ENCODE results near the gene TSPAN1. TPM values are rescaled to one million over a fixed set of nuclear protein-coding genes. Genes with fewer than 3 reads are reported as not detected.
"Not testable (repeated sequence)": the region's sequence is repeated elsewhere in the genome, so short reads cannot be mapped to it uniquely, and the experiment has no call there.

TSPAN1 gene
- total RNA-seq, 4 donors from 2014 or later, result 1.0 to 11.0 (median 1.7) TPM

- ATAC-seq, result peak; percentile 82
- H3K27ac ChIP-seq, result no peak overlapping the region
- 0 to 33% methylated on average over 1 of the region's 6 CpGs for WGBS, 2 donors (ENCODE audit: low coverage in 1 of 2)
- H3K4me1 ChIP-seq, result peaks cover 0 to 9% (median 0%) of the 10 kb centered on the region in 3 donors
- H3K9me3 ChIP-seq, result no peaks in the 10 kb centered on the region
- TF ChIP-seq CTCF (IDR thresholded peaks at IDR 0.05), result peak; percentile 84 to 88 (median 87)
- no peak for TF ChIP-seq POLR2A (IDR thresholded peaks at IDR 0.05)
- H3K27me3 ChIP-seq, result no peaks in the 10 kb centered on the region
- H3K36me3 ChIP-seq, result peaks cover 0 to 23% of the 10 kb centered on the region in 2 donors
- H3K4me3 ChIP-seq, result no peak overlapping the region
These were observed 48.6 kb downstream of the TSPAN1 start for GRCh38 chr1:46223472-46223943.

GRCh38 chr1:46224966-46225365 is 50.1 kb downstream of the TSPAN1 start:
- TF ChIP-seq EP300 (IDR thresholded peaks at IDR 0.05), result no peak
- no peak for TF ChIP-seq POLR2A (IDR thresholded peaks at IDR 0.05)
- TF ChIP-seq POLR2AphosphoS5 (IDR thresholded peaks at IDR 0.05), result no peak
- no peak for TF ChIP-seq CTCF (IDR thresholded peaks at IDR 0.05)
- no peaks in the 10 kb centered on the region for H3K9me3 ChIP-seq
- peaks cover 0 to 9% (median 0%) of the 10 kb centered on the region in 3 donors for H3K4me1 ChIP-seq
- no peak overlapping the region for H3K27ac ChIP-seq
- H3K27me3 ChIP-seq, result no peaks in the 10 kb centered on the region
- peaks cover 0 to 18% of the 10 kb centered on the region in 2 donors for H3K36me3 ChIP-seq
- no peak overlapping the region for H3K4me3 ChIP-seq
- 63% methylated on average over 2 of the region's 4 CpGs; no CpG with 5 or more reads in 1 of the 2 donors for WGBS, 2 donors (ENCODE audit: low coverage in 1 of 2)
- no peak for ATAC-seq

GRCh38 chr1:46231231-46231630 is 56.3 kb downstream of the TSPAN1 start:
- 96 to 100% methylated on average over 3 of the region's 3 CpGs for WGBS, 2 donors (ENCODE audit: low coverage in 1 of 2)
- not testable (repeated sequence) for ATAC-seq, H3K27me3 ChIP-seq, H3K4me3 ChIP-seq, H3K9me3 ChIP-seq, H3K36me3 ChIP-seq, H3K4me1 ChIP-seq, H3K27ac ChIP-seq

Small RNAs within 50 kb of the gene (small RNA-seq; reads per million reads assigned to genes)
- gene AL672043.1, result 0 reads per million in 4 donors

Other genes starting within 250 kb of the TSPAN1 start
- 10 to 100 TPM; 21.7 to 34.7 (median 28.2) TPM for gene PIK3R3, start 42.5 kb upstream of the TSPAN1 start, total RNA-seq
- not detected for gene P3R3URF, start 1.4 kb downstream of the TSPAN1 start, total RNA-seq
- gene POMGNT1, start 23.3 kb downstream of the TSPAN1 start, total RNA-seq, result 10 to 100 TPM; 31.0 to 50.4 (median 38.2) TPM
- gene LURAP1, start 28.2 kb downstream of the TSPAN1 start, total RNA-seq, result 10 to 100 TPM in 2 of 4 donors, 1 to 10 TPM in 2; 6.7 to 16.2 (median 9.9) TPM
- gene RAD54L, start 72.7 kb downstream of the TSPAN1 start, total RNA-seq, result 1 to 10 TPM in 1 of 4 donors, not detected in 3; 9.2 TPM
- gene LRRC41, start 128.5 kb downstream of the TSPAN1 start, total RNA-seq, result 10 to 100 TPM; 55.6 to 77.9 (median 66.7) TPM
- 100 to 1,000 TPM; 202 to 421 (median 359) TPM for gene UQCRH, start 128.6 kb downstream of the TSPAN1 start, total RNA-seq
- gene NSUN4, start 165.7 kb downstream of the TSPAN1 start, total RNA-seq, result 10 to 100 TPM; 11.4 to 24.5 (median 18.4) TPM
- 1 to 10 TPM; 6.8 to 8.1 (median 7.4) TPM for gene FAAH, start 219.2 kb downstream of the TSPAN1 start, total RNA-seq

Measured in gastroesophageal sphincter (tissue), 4 donors.